ENCODE measurements around the gene MTR.

Gene MTR
- total RNA-seq = 121 to 208 (median 183) reads per million in 4 donors

DNA sequence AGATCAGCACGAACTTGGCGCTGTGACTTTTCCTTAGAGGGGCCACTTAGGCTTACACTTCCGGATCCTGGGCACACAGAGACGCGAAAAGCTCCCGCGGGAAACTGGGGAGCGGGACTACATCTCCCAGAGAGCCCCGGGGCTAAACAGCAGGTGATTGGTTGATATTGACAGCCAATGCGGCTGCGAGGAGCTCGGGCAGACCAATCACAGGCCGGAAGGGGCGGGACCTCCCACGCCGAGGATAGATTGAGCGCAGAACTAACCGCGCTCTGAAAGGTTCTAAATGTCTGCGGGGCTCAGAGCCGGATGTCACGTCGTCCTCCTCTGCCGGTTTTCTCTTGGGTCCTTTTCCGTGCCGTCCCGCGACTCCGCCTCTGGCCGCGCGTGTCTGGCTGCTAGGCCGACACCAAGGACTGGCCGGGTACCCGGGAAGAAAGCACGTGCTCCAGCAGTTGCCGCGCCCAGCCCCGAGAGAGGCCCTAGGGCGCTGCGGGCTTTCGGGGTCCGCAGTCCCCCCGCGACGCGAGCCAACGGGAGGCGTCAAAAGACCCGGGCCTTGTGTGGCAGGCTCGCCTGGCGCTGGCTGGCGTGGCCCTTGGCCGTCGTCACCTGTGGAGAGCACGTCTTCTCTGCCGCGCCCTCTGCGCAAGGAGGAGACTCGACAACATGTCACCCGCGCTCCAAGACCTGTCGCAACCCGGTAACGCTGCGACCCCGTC, at the start of gene MTR:
Gene MTR, plus strand, starts transcription at position 258 of the 722 bp plus-strand sequence. Its CDS starts 412 bp downstream, at position 670.
- peak; percentile 88 to 98 (median 92) for DNase-seq

DNA sequence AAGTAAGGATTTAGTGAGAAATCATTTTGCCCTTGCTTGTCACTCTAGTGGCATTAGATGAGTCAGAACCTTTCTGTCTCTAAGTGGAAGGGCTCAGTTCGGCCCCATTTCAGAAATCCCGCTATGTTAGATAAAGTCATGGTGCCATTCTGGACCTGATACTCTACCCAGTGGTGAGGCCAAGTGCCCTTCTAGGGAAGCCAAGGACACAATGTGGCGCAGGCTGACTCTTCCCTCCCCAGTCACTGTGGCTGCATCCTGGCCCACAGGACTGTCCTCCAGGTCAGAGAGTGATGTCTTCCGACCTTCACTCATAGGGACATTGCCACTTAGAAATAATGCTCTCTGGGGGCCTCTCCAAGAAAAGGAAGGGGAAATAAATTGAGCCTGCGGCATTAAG, 48.3 kb upstream of the MTR start:
- DNase-seq = no peak

DNA sequence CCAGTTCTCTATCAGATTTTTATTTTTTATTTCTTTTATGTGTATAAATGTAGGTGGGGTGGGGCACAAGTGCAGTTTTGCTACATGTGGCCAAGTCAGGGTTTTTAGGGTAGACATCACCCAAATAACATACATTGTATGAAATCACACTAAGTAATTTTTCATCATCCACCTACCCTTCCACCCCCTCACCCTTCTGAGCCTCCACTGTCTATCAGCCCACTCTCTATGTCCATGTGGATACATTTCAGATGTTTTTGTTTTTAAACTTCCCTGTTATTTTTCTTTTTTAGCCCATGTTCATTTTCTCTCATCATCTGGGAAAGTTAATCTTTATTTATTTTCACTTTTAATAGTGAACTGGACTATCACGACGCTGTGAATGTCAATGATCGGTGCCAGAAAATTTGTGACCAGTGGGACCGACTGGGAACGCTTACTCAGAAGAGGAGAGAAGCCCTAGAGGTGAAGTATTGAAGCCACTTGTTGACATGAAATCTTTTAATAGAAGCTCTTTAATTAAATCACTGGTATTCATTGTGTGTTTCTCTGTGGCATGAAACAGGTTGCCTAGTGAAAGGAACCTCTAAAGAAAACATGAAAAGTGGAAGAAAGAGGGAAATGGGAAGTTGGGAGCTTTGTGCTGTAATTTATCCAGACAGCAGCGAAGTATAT, 47.6 kb upstream of the MTR start:
- no peak for DNase-seq

DNA sequence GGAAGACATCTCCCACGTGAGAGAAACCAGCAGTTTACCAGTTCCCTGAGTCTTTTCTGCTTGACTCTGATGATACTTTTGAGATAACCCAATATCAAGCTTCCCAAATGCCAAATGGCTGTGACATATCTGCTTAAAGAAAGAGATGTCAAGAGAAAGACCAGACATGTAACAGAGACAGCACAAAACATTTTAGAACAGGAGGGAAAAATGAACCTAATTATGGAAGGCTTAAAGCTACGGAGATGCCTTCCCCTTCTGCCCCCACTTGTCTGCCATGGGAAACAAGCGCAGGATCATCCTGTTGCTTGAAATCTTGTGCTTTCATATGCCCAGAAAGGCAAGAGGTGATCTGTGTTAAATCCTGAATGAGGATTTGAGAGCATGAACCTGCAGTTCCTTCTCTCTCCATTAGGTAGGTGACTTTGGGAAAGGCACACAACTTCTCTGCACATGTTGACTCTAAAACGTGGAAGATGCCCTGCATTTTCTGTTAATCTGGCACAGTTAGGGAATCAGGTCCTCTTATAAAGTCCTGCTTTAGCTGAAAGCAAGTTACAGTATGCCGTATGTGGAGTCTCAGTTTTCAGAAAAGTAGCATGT, 46.7 kb upstream of the MTR start:
- no peak for DNase-seq

DNA sequence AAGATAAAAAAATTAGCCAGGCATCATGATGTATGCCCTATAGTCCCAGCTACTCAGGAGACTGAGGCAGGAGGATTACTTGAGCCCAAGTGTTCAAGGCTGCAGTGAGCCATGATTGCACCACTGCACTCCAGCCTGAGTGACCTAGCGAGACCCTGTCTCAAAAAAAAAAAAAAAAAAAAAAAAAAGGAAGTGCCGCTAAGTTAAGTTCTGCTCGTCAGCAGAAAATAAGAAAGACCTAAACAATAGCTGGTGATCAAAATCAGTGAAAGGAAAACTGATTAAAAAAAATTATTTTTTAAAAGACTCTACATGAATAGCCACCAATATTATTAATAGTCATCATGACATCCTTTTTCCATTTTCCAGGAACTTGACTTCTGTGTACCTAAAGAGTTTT, 44.2 kb upstream of the MTR start:
- DNase-seq = no peak

DNA sequence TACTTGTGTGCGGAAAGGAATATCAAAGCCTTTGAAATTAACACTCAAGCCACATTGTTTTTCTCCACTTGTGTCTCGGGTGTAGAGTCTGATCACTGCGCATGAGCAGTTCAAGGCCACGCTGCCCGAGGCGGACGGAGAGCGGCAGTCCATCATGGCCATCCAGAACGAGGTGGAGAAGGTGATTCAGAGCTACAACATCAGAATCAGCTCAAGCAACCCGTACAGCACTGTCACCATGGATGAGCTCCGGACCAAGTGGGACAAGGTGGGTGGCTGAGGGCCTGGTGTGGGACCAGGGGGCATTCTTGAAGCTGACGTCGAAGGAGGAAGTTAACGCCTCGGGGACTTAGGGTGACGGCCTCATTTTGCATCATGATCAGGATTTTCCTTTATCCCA, 43.7 kb upstream of the MTR start:
- no peak for DNase-seq

DNA sequence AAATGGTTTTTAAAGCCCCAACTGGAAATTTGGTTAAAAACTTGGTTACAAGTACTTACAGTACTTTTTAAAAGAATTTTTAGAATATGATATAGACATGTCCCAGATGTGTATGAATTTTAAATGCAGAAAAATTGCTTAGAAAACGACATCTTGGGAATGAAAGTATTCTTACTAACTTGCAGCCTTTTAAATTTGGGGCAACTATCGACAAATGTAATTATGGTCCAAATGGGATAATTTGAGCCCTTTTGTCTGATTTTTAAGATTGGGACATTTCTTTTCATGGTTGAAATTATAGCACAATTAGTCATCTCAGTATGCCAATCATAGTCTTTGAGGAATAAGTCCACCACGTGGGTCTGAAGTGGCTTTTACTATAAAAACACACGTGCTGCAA, 43.2 kb upstream of the MTR start:
- no peak for DNase-seq

DNA sequence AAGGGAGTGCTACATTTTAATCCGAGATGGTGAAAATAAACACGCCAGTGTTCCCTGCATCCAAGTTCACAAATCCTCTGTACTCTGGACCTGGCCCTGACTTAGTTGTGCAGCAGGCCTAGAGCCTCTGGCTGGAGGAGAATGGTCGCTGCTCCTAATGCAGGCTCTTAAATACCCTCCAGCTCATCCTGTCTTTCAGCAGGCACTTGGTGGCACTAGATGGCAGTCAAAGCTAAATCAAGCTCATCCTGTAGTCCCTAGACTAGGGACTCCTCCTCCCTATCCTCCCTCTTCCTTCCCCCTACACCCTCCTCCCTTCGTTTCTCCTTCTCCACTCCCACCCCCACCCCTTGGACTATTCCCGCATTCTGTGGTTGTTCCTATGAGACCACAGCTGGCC, 41.6 kb upstream of the MTR start:
- peak in 1 of 5 donors; percentile 6 for DNase-seq

DNA sequence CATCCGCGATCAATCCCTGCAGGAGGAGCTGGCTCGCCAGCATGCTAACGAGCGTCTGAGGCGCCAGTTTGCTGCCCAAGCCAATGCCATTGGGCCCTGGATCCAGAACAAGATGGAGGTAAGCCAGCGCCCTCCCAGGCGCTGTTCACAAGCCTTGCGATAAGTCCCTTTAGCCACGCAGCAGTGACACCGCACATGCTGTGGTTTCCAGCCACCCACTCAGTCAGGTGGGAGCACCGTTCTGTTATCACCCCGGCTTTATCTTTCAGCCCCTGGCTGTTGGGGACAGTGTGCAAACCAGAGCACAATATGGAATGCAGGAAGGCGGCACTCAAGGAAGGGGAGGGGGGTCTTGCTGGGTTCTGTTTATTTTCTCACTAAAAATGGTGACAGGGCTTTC, 41.1 kb upstream of the MTR start:
- DNase-seq = no peak

DNA sequence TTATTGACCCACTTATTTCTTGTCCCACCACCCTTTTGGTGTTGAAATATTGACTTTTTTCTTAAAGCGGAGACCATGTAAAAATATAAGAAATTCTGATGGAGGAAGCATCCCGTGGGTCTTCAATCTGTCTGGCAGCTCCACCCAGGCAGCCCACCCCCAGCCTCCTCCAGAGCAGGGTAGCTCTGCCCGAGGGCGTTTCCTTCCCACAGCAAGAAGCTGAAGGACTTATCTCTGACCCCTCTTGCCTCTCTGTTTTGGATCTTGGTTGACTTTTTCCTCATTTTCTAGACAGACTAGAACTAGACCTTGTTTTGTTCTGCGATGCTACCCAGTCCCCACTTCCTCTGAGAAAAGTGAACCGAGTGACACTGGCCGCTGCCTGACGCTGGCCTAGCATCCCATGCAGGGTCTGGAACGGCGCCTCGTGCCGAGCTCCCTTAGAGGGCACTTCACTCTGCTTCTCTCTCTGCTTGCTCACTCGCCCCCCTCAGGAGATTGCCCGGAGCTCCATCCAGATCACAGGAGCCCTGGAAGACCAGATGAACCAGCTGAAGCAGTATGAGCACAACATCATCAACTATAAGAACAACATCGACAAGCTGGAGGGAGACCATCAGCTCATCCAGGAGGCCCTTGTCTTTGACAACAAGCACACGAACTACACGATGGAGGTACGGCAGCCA, 40.4 kb upstream of the MTR start:
- DNase-seq = no peak

DNA sequence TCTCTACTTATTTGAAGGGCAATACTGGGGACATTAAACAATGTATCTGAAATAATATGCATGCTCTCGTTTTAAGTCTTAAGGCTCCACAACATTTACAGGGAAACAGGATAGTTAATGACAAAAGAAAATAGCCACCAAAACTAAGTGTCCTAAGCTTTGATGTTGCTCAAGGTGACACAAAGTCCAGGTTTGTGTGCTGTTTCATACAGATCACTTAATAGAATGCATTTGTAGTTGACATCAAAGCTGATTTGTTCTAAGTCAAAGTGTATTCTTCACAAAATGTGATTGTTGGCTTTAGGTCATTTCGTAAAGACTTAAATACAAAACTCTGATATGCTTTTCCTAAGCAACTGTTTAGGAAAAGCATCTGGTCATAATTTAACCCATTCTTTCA, 37.5 kb upstream of the MTR start:
- DNase-seq = no peak

DNA sequence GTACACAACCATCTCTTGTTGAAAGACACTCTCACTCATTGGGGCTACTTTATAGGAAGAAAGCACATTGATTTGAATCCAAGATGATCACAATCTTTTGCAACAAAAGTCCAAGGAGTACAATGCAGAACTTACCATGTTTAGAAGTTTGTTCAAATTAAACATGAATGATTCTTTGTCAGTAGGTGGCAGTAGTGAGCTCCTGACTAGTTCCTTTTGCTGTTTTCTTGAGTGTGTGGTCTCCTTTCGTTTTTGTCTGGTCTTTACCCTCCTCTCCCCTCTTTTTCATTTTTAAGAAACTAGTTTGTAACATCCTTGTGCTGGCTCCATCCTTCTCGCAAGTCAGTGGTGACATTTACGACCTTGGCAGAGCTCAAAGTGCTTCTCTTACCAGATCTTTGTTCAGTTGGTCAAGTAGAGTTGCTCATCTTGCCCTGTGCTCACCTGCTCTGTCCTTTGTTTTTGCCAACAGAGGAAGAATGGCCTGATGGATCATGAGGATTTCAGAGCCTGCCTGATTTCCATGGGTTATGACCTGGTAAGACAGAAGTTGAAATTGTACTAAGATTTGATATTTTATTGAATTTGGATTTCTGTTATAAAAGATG, 35.7 kb upstream of the MTR start:
- DNase-seq = peak in 1 of 5 donors; percentile 37

DNA sequence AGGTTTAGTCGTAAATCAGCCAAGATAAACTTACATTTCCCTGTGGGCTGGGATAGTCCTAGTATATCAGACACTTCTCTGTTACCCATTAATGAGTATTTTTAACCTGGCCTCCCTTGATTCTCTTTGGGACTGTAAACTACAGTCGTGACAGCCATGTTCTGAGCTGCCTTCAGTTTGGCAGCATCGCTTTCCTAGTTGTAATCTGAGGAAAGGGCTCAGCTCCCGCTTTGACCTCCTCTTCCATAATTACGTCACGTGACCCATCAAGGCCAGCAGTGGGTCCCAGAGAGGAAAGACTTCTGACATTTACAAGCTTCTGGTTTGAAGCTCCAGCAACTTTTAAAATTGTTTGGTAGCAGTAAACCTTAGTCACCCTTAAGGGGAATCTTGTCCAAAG, 34.6 kb upstream of the MTR start:
- DNase-seq = no peak

DNA sequence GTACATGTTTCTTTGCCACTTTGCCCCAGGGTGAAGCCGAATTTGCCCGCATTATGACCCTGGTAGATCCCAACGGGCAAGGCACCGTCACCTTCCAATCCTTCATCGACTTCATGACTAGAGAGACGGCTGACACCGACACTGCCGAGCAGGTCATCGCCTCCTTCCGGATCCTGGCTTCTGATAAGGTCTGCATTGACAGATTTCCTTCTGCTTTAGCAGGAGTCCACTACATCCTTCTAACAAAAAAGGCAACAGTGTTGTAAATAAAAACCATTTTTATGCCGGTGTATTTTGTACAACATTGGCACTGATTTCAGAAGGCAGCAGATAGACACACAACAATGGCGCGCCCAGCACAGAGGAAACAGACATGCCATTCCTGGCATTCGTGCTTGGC, 34.1 kb upstream of the MTR start:
- no peak for DNase-seq

DNA sequence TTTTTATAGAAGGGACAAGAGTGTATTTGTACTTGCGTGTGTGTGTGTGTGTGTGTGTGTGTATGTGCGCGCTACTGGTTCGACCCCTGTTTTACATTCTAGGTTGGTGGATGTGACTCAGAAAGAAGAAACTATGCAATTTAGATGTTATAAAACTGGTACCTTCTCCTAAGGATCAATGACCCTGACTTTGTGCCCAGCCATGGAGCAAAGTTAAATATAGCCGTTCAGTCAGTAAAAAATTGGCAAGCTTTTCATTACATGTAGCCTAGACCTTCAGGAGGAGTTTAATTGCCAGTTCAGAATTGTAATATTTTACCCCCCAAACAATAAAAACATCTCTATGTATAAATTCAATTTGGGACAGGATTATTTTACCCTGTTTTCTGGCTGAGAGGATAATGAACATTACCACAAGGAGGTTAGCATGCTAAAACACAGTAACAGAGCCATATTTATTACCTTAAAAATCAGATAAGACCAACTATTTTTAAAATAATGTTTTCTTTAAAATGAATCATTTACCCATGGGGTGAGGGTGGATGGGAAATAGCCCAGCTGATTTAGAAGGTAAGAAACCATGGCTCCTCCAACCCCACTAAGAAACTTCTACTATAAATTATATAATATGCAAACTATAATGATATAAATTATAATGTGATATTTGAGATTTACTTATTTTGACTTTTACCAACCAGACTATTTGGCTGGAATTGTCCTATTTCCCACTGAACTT, 33.5 kb upstream of the MTR start:
- no peak for DNase-seq

DNA sequence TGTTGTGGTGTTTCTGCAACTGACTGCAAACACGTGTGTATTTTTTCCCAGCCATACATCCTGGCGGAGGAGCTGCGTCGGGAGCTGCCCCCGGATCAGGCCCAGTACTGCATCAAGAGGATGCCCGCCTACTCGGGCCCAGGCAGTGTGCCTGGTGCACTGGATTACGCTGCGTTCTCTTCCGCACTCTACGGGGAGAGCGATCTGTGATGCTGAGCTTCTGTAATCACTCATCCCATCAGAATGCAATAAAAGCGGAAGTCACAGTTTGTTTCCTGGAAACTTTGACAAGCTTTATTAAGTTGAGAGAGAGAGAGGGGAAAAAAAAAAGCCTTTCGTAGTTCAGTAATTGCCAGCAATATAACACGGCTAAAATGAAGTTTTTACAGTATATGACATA, 32.7 kb upstream of the MTR start:
- peak in 1 of 5 donors; percentile 23 for DNase-seq

DNA sequence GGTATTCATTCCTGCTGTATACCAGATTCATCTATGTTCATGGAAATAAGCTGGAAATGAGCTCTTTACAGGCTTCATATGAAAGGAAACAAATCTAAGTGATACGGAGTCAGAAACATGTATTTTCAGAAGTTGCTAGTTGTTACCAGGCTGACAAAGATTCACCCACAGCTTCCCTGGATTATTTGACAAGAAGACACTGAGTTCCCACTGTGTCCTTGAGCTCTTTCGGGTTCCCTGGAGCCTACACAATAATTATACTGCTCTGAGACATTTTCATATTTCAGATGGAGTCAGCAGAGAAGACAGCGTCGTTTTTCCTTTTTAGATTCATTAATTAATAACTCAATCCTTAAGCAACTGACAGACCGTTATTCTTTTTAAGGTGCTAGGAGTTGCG, 29.3 kb upstream of the MTR start:
- no peak for DNase-seq

DNA sequence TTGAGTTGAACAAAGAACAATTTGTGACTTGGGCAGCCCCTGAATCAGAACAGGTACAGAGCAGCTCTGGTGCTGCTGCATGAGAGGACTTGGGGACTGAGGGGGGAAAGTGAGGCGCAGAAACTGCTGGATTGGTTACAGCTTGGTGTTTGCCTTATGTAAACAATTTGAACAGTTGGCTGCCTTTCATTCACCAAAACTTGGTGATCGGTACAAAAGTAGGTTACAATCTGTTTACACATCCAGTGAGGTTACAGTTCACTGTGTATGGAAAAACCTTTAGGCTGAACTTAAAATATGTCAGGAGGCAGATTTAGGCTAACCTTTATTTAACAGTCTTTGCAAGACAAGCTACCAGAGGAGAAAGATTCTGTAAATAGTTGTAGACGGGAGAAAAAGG, 28.6 kb upstream of the MTR start:
- DNase-seq = no peak

DNA sequence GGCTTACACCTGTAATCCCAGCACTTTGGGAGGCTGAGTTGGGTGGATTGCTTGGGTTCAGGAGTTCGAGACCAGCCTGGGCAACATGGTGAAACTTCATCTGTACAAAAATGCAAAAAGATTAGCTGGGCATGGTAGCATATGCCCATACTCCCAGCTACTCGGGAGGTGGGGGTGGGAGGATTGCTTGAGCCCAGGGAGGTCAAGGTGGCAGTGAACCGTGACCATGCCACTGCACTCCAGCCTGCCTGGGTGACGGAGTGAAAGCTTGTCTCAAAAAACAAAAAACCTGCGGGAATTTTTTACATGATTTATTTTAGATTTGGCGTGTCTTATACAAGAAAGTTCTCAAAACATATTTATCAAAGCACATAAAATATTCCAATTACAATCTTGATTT, 27.8 kb upstream of the MTR start:
- no peak for DNase-seq

DNA sequence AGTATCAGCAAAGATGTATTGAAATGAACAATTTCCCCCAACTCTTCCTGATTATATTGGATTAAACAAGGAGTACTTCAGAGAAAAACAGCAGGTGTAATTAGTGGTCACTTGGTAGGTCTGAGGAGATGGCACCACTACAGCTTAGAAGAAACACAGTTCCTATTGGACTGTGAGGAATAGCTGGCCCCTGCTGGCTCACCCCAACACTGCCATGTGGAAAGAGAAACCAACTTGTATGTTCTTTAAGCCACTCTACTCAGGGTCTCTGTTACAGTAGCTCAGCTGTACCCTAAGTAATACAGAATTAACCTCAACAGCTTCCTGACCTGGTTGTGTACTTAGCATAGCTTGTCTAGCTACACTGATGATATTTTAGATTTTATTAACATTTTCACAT, 26.5 kb upstream of the MTR start:
- DNase-seq = no peak

DNA sequence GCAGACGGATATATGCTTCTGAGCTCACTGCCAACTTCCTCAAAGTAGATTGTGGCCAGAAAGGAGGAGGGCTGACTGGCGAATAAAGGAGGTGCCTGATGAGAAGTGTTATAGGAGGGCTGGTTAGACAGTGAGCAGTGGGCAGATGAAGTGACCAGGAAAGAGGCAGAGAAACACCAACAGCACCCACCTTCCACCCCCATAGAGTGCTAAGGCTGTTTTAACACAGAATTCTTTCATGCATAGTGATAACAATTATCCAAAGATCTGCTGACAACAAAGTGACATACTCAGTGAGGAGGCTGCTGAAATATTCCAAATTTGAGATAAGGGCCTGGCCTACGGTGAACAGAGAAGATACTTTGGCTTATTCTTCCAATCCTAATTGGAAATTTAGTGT, 21.2 kb upstream of the MTR start:
- no peak for DNase-seq

DNA sequence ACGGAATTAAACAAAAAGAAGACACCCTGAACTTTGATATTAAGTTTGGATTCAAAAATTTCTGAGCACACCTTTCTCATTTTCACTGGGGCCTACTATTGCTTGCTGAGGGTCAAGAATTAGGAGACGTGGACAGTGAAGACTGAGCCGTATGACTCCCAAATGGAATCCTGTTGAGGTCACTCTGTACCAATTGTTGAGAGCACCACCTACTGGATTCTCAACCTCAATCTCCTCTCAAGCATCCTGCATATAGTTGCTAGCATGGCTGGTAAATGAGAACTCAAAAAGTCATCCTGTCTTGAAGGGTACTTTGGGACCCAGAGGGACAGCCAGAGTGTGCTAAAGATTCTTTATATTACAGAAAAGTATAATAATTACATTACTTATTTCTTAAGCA, 20.2 kb upstream of the MTR start:
- no peak for DNase-seq

DNA sequence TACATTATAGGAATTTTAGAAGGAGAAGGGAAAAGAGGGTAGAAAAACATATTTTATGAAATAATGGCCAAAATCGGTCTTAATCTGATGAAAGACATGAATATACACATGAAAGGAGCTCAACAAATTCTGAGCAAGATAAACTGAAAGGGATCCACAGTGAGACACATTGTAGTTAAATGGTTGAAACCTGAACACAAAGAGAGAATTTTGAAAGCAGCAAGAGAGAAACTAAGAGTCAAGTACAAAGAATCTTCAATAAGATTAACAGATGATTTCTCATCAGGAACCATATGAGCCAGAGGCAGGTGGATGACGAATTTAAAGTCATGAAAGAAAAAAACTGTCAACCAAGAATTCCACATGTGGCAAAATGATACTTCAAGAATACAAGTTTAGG, 15.8 kb upstream of the MTR start:
- no peak for DNase-seq
